ENCODE measurements around the gene GDAP1L1. TPM values are rescaled to one million over a fixed set of nuclear protein-coding genes. Genes with fewer than 3 reads are reported as not detected.
A peak's percentile ranks its signal among the peaks of the same experiment; 100 is the strongest.

Gene GDAP1L1
- total RNA-seq, 6 experiments from 2014 or later = not detected

DNA sequence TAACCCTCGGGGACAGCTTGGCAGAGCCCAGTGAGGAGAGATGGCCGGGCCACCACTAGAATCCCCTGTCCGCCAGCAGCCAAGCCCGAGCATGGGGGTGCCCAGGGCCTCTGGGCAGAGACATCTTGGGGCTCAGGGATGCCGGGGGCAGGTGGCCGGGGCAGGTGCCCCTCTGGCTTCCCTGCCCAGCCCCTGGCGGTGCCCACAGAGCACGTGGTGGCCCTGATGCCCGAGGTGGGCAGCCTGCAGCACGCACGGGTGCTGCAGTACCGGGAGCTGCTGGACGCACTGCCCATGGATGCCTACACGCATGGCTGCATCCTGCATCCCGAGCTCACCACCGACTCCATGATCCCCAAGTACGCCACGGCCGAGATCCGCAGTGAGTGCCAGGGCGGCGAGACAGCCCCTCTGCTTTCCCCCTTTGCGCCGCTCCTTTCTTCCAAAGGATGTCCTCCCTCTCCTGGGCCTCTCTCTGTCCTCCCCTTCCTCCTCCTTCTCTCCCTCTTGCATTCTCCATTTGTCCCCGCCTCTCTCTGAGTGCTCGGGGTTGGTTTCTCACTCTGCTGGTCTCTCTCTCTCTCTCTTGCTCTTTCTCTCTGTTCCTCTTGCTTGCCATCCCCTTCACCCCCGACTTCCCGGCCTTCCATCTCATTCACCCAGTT is 11.2 kb downstream of the GDAP1L1 start:
- Histone ChIP-seq H3K4me1 (no peaks in the 10 kb centered on the region), H3K36me3 (no peaks in the 10 kb centered on the region), H3K4me3 (no peak overlapping the region), H3K9me3 (no peaks in the 10 kb centered on the region), H3K27ac (no peak overlapping the region), H3K27me3 (no peaks in the 10 kb centered on the region)
- ATAC-seq (no peak), DNase-seq (no peak)
- intact Hi-C loops (cut with DNase I) = no loop called here
- WGBS (ENCODE audit: insufficient coverage, low coverage, low lambda C conversion rate, missing lambda C conversion rate) = 81% methylated on average over 3 of the region's 28 CpGs
- no peak for TF ChIP-seq CTCF (IDR thresholded peaks at IDR 0.05)
- no peak for TF ChIP-seq POLR2A (IDR thresholded peaks at IDR 0.05)

DNA sequence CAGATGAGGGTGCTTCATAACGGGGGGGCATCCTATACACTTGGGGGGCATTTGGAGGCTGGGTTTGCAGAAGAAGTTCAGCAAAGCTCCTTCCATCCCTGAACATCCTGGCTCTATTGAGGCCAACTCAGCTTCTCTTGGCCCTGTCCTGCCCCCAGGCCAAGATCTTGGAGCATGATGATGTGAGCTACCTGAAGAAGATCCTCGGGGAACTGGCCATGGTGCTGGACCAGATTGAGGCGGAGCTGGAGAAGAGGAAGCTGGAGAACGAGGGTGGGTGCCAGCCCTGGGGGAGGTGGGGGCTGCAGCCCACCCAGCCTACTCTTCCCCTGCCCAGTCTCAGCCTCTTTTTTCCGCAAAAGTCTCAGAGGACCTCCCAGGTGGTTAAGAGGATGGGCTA is 17.2 kb downstream of the GDAP1L1 start:
- TF ChIP-seq CTCF (IDR thresholded peaks at IDR 0.05) (no peak), POLR2A (IDR thresholded peaks at IDR 0.05) (no peak)
- 100% methylated on average over 1 of the region's 5 CpGs for WGBS (ENCODE audit: insufficient coverage, low coverage, low lambda C conversion rate, missing lambda C conversion rate)

DNA sequence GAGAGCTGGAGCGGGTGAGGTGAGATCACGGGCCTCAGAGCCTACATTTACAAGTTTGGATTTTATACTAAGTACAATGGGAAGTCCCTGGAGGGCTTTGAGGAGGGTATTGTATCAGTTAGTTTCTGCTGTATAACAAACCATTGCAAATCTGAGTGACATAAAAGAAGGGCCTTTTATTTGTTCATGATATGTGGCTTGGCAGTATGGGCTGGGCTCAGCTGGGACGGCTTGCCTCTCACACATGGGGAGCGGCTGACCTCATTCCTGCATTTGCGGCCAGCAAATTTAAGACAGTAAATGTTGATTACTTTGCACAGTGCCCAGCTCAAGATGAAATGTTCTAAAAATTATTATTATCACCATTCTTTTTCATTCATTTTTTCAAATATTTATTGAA is 21.7 kb downstream of the GDAP1L1 start:
- Histone ChIP-seq H3K27ac (no peak overlapping the region), H3K27me3 (no peaks in the 10 kb centered on the region), H3K4me1 (no peaks in the 10 kb centered on the region), H3K36me3 (no peaks in the 10 kb centered on the region), H3K9me3 (no peaks in the 10 kb centered on the region), H3K4me3 (no peak overlapping the region)
- TF ChIP-seq CTCF (IDR thresholded peaks at IDR 0.05) = no peak
- TF ChIP-seq POLR2A (IDR thresholded peaks at IDR 0.05) = no peak
- intact Hi-C loops (cut with DNase I) = no loop called here
- WGBS (ENCODE audit: insufficient coverage, low coverage, low lambda C conversion rate, missing lambda C conversion rate) = 75% methylated on average over 2 of the region's 5 CpGs
- ATAC-seq (no peak), DNase-seq (no peak)

More for the DNA sequence above, 17.2 kb downstream of the GDAP1L1 start:
- no peak overlapping the region for H3K27ac ChIP-seq
- DNase-seq (no peak), ATAC-seq (no peak)
- no peak overlapping the region for H3K4me3 ChIP-seq
- H3K36me3 ChIP-seq = no peaks in the 10 kb centered on the region
- no peaks in the 10 kb centered on the region for H3K4me1 ChIP-seq
- intact Hi-C loops (cut with DNase I) = no loop called here
- no peaks in the 10 kb centered on the region for H3K27me3 ChIP-seq
- H3K9me3 ChIP-seq = no peaks in the 10 kb centered on the region

DNA sequence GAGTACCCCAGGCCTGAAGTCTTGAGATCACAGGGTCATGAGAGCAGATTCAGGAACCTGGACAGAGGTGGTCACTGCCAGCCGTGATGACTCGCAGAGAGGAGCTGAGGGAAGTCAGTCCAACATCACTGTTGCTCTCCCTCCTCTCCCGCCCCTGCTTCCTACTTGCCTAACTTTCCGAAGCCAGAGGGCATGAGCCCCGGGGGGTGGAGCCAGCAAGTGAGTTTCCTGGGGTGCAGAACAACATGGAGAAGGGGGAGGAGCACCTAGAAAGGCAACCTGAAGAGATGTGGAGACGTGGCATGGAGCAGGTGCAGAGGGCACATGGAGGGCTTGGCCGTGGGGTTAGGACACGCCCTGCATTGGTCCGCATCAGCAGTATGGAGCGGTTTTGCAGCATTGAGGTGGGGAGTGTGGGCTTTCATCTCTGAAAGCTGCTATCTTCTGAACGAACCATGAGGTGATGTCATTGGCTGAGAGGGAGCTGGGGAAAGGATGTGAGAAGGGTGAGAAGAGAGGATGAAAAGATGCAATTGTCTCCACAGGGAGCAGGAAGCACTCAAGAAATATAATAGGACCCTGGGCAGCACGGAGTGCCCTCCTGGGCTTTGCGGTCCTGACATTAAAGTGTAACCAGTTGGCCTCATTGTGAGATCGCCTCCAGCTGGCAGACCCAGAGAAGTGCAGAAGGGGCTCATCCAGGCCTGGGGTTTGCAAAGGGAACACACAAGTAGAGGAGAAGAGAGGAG is 25.0 kb downstream of the GDAP1L1 start:
- intact Hi-C loops (cut with DNase I) = no loop called here
- 82% methylated on average over 9 of the region's 14 CpGs for WGBS (ENCODE audit: insufficient coverage, low coverage, low lambda C conversion rate, missing lambda C conversion rate)
- peak in 1 of 4 donors; percentile 20 for ATAC-seq
- no peaks in the 10 kb centered on the region for H3K27me3 ChIP-seq
- no peaks in the 10 kb centered on the region for H3K4me1 ChIP-seq
- no peak for TF ChIP-seq CTCF (IDR thresholded peaks at IDR 0.05)
- TF ChIP-seq POLR2A (IDR thresholded peaks at IDR 0.05) = no peak
- no peak overlapping the region for H3K4me3 ChIP-seq
- no peak for DNase-seq
- H3K36me3 ChIP-seq = no peaks in the 10 kb centered on the region
- H3K27ac ChIP-seq = no peak overlapping the region
- no peaks in the 10 kb centered on the region for H3K9me3 ChIP-seq

Data from right lobe of liver (tissue), 6 donors.